H1 (cell line): ENCODE results near the gene DPP3. TPM values are rescaled to one million over a fixed set of nuclear protein-coding genes. Genes with fewer than 3 reads are reported as not detected.
A peak's percentile ranks its signal among the peaks of the same experiment; 100 is the strongest.

Source experiments
- CTCF ChIA-PET: fragments of 300-600 bp; sonication (Branson Sonifier 250); formaldehyde crosslinking; loops from one replicate; lab custom pipeline; 2021; ENCODE audit not compliant: partially characterized antibody; lab: Charles Lee
- POLR2A ChIA-PET: fragments of 300-600 bp; sonication (Branson Sonifier 250); formaldehyde crosslinking; loops from one replicate; lab custom pipeline; 2021; ENCODE audit warnings: inconsistent platforms; ENCODE audit not compliant: partially characterized antibody; lab: Charles Lee
- DNase-seq, 2 experiments: peaks; one replicate each; pipeline versions ENCODE4 v3.0.0 to v3.0.0-alpha.2; 2010 to 2022; ENCODE audit warnings: low spot score in 2 of 2, low read depth in 1 of 2, mixed read lengths in 1 of 2
- FAIRE-seq: peaks from 2 replicates; lab custom pipeline; 2011; peaks lifted over from hg19 to GRCh38; lab: Jason Lieb, UNC
- H2AFZ ChIP-seq: 2 replicates; pipeline ENCODE4 v1.8.1; 2012; ENCODE audit warnings: low read length, inconsistent platforms
- H2AK5ac ChIP-seq: 2 replicates; pipeline ENCODE4 v1.6.1; 2013; ENCODE audit warnings: low read depth, low read length
- H2BK120ac ChIP-seq: replicated peaks from 2 replicates; pipeline ENCODE3; 2013; ENCODE audit warnings: low read depth, low read length, inconsistent platforms
- H2BK12ac ChIP-seq: 2 replicates; pipeline ENCODE4 v1.6.1; 2013; ENCODE audit warnings: low read depth, low read length
- H2BK15ac ChIP-seq: 2 replicates; pipeline ENCODE4 v1.6.1; 2013; ENCODE audit warnings: low read length
- H2BK20ac ChIP-seq: 2 replicates; pipeline ENCODE4 v1.6.1; 2013; ENCODE audit warnings: low read length
- H2BK5ac ChIP-seq: 2 replicates; pipeline ENCODE4 v1.6.1; 2013; ENCODE audit warnings: low read depth, low read length
- H3K14ac ChIP-seq: 2 replicates; pipeline ENCODE4 v1.6.1; 2013; ENCODE audit warnings: inconsistent platforms; ENCODE audit not compliant: insufficient read length
- H3K18ac ChIP-seq: 2 replicates; pipeline ENCODE4 v1.6.1; 2013; ENCODE audit warnings: low read length; ENCODE audit errors: extremely low read depth
- H3K23ac ChIP-seq: 2 replicates; pipeline ENCODE4 v1.6.1; 2013; ENCODE audit warnings: inconsistent platforms; ENCODE audit not compliant: insufficient read length
- H3K23me2 ChIP-seq: 2 replicates; pipeline ENCODE4 v1.6.1; 2013; ENCODE audit warnings: low read depth, low read length
- H3K27ac ChIP-seq: 2 replicates; pipeline ENCODE4 v1.6.1; 2011; ENCODE audit warnings: low read depth, low read length, inconsistent platforms
- H3K27me3 ChIP-seq, 4 experiments: replicated peaks in 1 of 4; 1 replicate in 1 of 4; 2 replicates in 3 of 4; pipeline versions ENCODE4 v1.6.1 to v1.8.1; 2011 to 2013; ENCODE audit warnings: low read length in 3 of 4, mild to moderate bottlenecking in 3 of 4, inconsistent platforms in 2 of 4, mixed read lengths in 2 of 4, moderate library complexity in 1 of 4; ENCODE audit not compliant: control insufficient read depth in 3 of 4, insufficient read depth in 3 of 4; ENCODE audit errors: extremely low read depth in 1 of 4
- H3K36me3 ChIP-seq, 4 experiments: 2 replicates each; pipeline versions ENCODE4 v1.6.1 to v1.8.1; 2011 to 2013; ENCODE audit warnings: mild to moderate bottlenecking in 4 of 4, low read length in 3 of 4, moderate library complexity in 2 of 4, control low read depth in 1 of 4, inconsistent platforms in 1 of 4; ENCODE audit not compliant: insufficient read depth in 4 of 4, control insufficient read depth in 2 of 4
- H3K4ac ChIP-seq: replicated peaks from 2 replicates; pipeline ENCODE3; 2013; ENCODE audit warnings: low read length, low read depth, mixed read lengths, inconsistent platforms; ENCODE audit not compliant: insufficient read length
- H3K4me1 ChIP-seq, 4 experiments: replicated peaks in 1 of 4; 1 replicate in 1 of 4; 2 replicates in 3 of 4; pipeline versions ENCODE4 v1.6.1 to v1.8.1; 2011 to 2013; ENCODE audit warnings: low read length in 3 of 4, inconsistent platforms in 2 of 4, mixed read lengths in 1 of 4; ENCODE audit not compliant: insufficient read depth in 4 of 4, control insufficient read depth in 3 of 4
- H3K4me2 ChIP-seq, 2 experiments: 2 replicates each; pipeline versions ENCODE4 v1.6.1 to v1.8.1; 2011 to 2013; ENCODE audit warnings: low read depth in 2 of 2, low read length in 2 of 2, control low read depth in 1 of 2, inconsistent platforms in 1 of 2, mild to moderate bottlenecking in 1 of 2; ENCODE audit not compliant: insufficient read depth in 1 of 2
- H3K4me3 ChIP-seq, 4 experiments: fragments of 200-600, 300-600 bp in 1 of 4; sonication (generic), shearing (Covaris generic), sonication (Bioruptor Twin) in 1 of 4; 2 replicates each; pipeline versions ENCODE4 v1.5.1 to v1.8.1; 2011 to 2016; ENCODE audit warnings: low read length in 4 of 4, low read depth in 3 of 4, control low read depth in 2 of 4, inconsistent platforms in 2 of 4, mild to moderate bottlenecking in 2 of 4, mixed read lengths in 1 of 4, moderate library complexity in 1 of 4; ENCODE audit not compliant: insufficient read depth in 2 of 4; ENCODE audit errors: extremely low read depth in 1 of 4
- H3K56ac ChIP-seq: replicated peaks from 2 replicates; pipeline ENCODE3; 2013; ENCODE audit warnings: low read depth, mild to moderate bottlenecking, mixed read lengths, low read length, inconsistent platforms; ENCODE audit not compliant: insufficient read length
- H3K79me1 ChIP-seq: 2 replicates; pipeline ENCODE4 v1.6.1; 2013; ENCODE audit warnings: low read depth, low read length, control low read depth
- H3K79me2 ChIP-seq, 2 experiments: 2 replicates each; pipeline versions ENCODE4 v1.6.1 to v1.8.1; 2012 to 2013; ENCODE audit warnings: low read length in 2 of 2, mild to moderate bottlenecking in 2 of 2, inconsistent platforms in 1 of 2; ENCODE audit not compliant: insufficient read depth in 2 of 2, control insufficient read depth in 1 of 2
- H3K9ac ChIP-seq, 4 experiments: replicated peaks in 1 of 4; 1 replicate in 1 of 4; 2 replicates in 3 of 4; pipeline versions ENCODE4 v1.6.1 to v1.8.1; 2011 to 2013; ENCODE audit warnings: low read depth in 3 of 4, low read length in 3 of 4, control low read depth in 2 of 4, mild to moderate bottlenecking in 2 of 4, moderate library complexity in 2 of 4, inconsistent platforms in 1 of 4; ENCODE audit errors: extremely low read depth in 1 of 4
- H3K9me3 ChIP-seq, 2 experiments: 2 replicates each; pipeline versions ENCODE4 v1.6.1 to v1.8.1; 2012 to 2013; ENCODE audit warnings: mild to moderate bottlenecking in 2 of 2, moderate library complexity in 2 of 2, control low read depth in 1 of 2, inconsistent platforms in 1 of 2, low read depth in 1 of 2, low read length in 1 of 2, mixed read lengths in 1 of 2; ENCODE audit not compliant: insufficient read depth in 2 of 2
- H4K20me1 ChIP-seq, 2 experiments: replicated peaks in 1 of 2; 2 replicates each; pipeline versions ENCODE3 to v1.8.1; 2011 to 2013; ENCODE audit warnings: inconsistent platforms in 2 of 2, low read length in 2 of 2, mild to moderate bottlenecking in 1 of 2; ENCODE audit not compliant: insufficient read depth in 2 of 2, control insufficient read depth in 1 of 2
- H4K5ac ChIP-seq: 2 replicates; pipeline ENCODE4 v1.6.1; 2013; ENCODE audit warnings: low read length, low read depth, mixed read lengths, inconsistent platforms; ENCODE audit not compliant: insufficient read length
- H4K8ac ChIP-seq: 2 replicates; pipeline ENCODE4 v1.8.0; 2013; ENCODE audit warnings: mild to moderate bottlenecking, moderate library complexity, low read length, inconsistent platforms; ENCODE audit not compliant: insufficient read depth; ENCODE audit errors: extremely low read depth
- H4K91ac ChIP-seq: replicated peaks from 2 replicates; pipeline ENCODE3; 2013; ENCODE audit warnings: low read length, mixed read lengths, inconsistent platforms; ENCODE audit not compliant: insufficient read length
- GABPA ChIP-seq: IDR thresholded peaks from 2 replicates; pipeline ENCODE4 v1.6.1; 2011; ENCODE audit warnings: mild to moderate bottlenecking, low read length, moderate library complexity, borderline replicate concordance; ENCODE audit not compliant: insufficient read depth
- JUN ChIP-seq: IDR thresholded peaks from 2 replicates; pipeline ENCODE4 v1.6.1; 2011; ENCODE audit warnings: low read depth, mild to moderate bottlenecking, improper control_type of control experiment, low read length
- RAD21 ChIP-seq, 2 experiments: IDR thresholded peaks in 1 of 2; conservative IDR thresholded peaks in 1 of 2; 2 replicates each; pipeline ENCODE4 v1.6.1; 2011; ENCODE audit warnings: low read depth in 2 of 2, low read length in 2 of 2, improper control_type of control experiment in 1 of 2, inconsistent platforms in 1 of 2, mild to moderate bottlenecking in 1 of 2, moderate library complexity in 1 of 2
- RBBP5 ChIP-seq: IDR thresholded peaks from 2 replicates; pipeline ENCODE4 v1.7.1; 2012; ENCODE audit warnings: low read depth, mild to moderate bottlenecking, inconsistent platforms, low read length, moderate library complexity, borderline replicate concordance
- WGBS, 2 experiments: shearing (Covaris generic) in 1 of 2; methylation state at CpG; one replicate each; pipeline versions ENCODE4 v1.1.6 to v1.1.7; 2013 to 2015; ENCODE audit warnings: low lambda C conversion rate in 2 of 2, mixed read lengths in 2 of 2, inconsistent platforms in 1 of 2, low coverage in 1 of 2, missing lambda C conversion rate in 1 of 2; ENCODE audit not compliant: insufficient replicate concordance in 2 of 2, insufficient coverage in 1 of 2, insufficient read length in 1 of 2; ENCODE audit errors: extremely low coverage in 1 of 2, missing lambda C conversion rate in 1 of 2; 5-methylcytosine and 5-hydroxymethylcytosine counted together
- polyA plus RNA-seq, 7 experiments: library from polyadenylated mRNA; depleted of rRNA in 3 of 7; stranded (reverse) in 5 of 7; unstranded in 2 of 7; fragments of >200 nt in 5 of 7; fragments of 200-250 nt in 2 of 7; gene quantifications; 1 replicate in 5 of 7; 2 replicates in 1 of 7; 4 replicates in 1 of 7; pipeline versions ENCODE4 v1.2.1 to v1.2.3, GENCODE V29; 2011 to 2013; ENCODE audit warnings: missing spikeins in 2 of 7, mixed read lengths in 2 of 7
- total RNA-seq: library from RNA; stranded (reverse); fragmentation: NEBNext Ultra II Directional; extraction: Animal tissue kit (Norgen Biotek cat#: 25700); gene quantifications from 2 replicates; pipeline ENCODE4 v1.2.1, GENCODE V29; 2021
- TF ChIP-seq, protein P1 (sequence below): IDR thresholded peaks from 2 replicates; pipeline ENCODE4 v1.6.1; 2011; ENCODE audit warnings: low read depth, mild to moderate bottlenecking, low read length; ENCODE audit not compliant: insufficient read depth
- TF ChIP-seq, protein P2 (sequence below): IDR thresholded peaks from 2 replicates; pipeline ENCODE4 v1.6.1; 2012; ENCODE audit warnings: low read length, inconsistent platforms

Gene DPP3
- total and polyA plus RNA-seq, 2 of the 8 experiments (the other 6 are each of a cell fraction or from before 2014, with no cell fraction given) = 75.1 to 82.7 TPM

DNA sequence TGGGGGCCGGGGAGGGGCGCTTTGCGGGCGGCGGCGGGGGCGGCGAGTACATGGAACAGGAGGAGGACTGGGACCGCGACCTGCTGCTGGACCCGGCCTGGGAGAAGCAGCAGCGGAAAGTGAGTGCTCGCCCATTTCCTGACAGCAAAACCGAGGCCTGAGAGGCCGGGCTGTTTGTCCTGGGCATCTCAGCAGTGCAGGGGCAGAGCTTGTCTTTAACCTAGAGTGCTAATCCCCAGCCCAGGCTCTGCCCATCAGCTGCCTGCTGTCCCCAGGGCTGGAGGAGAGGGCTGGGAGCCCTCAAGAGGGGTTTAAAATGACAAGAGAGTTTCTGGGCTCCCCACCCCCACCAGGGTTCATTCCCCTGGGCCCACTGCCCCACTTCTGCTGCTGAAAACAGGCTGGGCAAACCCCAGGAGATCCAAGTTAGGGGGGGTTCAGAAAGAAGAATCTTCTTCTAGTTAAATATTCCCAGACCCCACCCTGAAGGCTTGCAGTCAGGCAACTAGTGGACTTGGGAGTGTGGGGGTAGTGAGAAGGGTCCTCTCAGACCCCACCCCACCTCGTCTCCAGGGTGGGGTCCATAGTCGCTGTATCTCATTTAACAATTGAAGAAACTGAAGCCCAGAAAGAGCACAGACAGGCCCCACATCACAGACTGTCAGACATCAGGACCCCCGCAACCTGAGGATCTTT, 66.9 kb downstream of the DPP3 start:
- CTCF ChIA-PET = interaction anchor here (0.7 to 2.4 kb wide), 6 partner anchors 15 to 115 kb away, joined by 3 to 6 read pairs (median 4); no protein-coding TSS in a partner anchor

More for the DNA sequence above, 66.9 kb downstream of the DPP3 start:
- Histone ChIP-seq H4K20me1 (peaks cover 0 to 2% of the 10 kb centered on the region in 2 experiments), H2BK12ac (no peak overlapping the region), H3K9me3 (no peaks in the 10 kb centered on the region), H2BK120ac (no peak overlapping the region), H3K18ac (peak overlapping the region; percentile 57), H3K9ac (peak overlapping the region in 1 of 4 experiments; percentile 13; a peak in 3 of 7 replicates), H3K4me2 (peak overlapping the region; percentile 50 to 72), H3K23me2 (peaks cover 3% of the 10 kb centered on the region; the same call in 1 of the 2 replicates), H2BK20ac (no peak overlapping the region), H3K36me3 (0 out of 8 replicates have a peak, but pooled peaks cover 0 to 4% (median 0%) of the 10 kb centered on the region in 4 experiments), H2AK5ac (no peak overlapping the region), H4K8ac (peak overlapping the region; percentile 9; the same call in 1 of the 2 replicates), H3K79me2 (no peaks in the 10 kb centered on the region; a peak in 1 of 4 replicates), H3K79me1 (peaks cover 5% of the 10 kb centered on the region; the same call in 1 of the 2 replicates), H2BK15ac (no peak overlapping the region), H3K4me3 (peak overlapping the region; percentile 71 to 84 (median 79)), H3K23ac (no peak overlapping the region), H2BK5ac (no peak overlapping the region), H2AFZ (no peak overlapping the region), H3K4ac (peak overlapping the region; percentile 22), H4K5ac (no peak overlapping the region), H3K14ac (no peak overlapping the region), H3K56ac (peak overlapping the region; percentile 21), H4K91ac (peak overlapping the region; percentile 38), H3K4me1 (peaks cover 0 to 17% (median 11%) of the 10 kb centered on the region in 4 experiments; a peak in 6 of 7 replicates), H3K27ac (no peak overlapping the region), H3K27me3 (no peaks in the 10 kb centered on the region)
- DNase-seq (peak in 1 of 2 experiments; percentile 75), FAIRE-seq (no peak)
- TF ChIP-seq GABPA (no peak), RBBP5 (0 out of 2 replicates have a peak, but pooled peaks have one; percentile 15), RAD21 (IDR thresholded peaks at IDR 0.05 in 1 of 2, conservative IDR thresholded peaks at IDR 0.05 in 1 of 2; ENCODE audit: low read depth in 2 of 2, low read length in 2 of 2) (no peak), JUN (no peak)
- TF ChIP-seq, protein P1, sequence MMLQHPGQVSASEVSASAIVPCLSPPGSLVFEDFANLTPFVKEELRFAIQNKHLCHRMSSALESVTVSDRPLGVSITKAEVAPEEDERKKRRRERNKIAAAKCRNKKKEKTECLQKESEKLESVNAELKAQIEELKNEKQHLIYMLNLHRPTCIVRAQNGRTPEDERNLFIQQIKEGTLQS = no peak
- TF ChIP-seq, protein P2, sequence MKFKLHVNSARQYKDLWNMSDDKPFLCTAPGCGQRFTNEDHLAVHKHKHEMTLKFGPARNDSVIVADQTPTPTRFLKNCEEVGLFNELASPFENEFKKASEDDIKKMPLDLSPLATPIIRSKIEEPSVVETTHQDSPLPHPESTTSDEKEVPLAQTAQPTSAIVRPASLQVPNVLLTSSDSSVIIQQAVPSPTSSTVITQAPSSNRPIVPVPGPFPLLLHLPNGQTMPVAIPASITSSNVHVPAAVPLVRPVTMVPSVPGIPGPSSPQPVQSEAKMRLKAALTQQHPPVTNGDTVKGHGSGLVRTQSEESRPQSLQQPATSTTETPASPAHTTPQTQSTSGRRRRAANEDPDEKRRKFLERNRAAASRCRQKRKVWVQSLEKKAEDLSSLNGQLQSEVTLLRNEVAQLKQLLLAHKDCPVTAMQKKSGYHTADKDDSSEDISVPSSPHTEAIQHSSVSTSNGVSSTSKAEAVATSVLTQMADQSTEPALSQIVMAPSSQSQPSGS = no peak
- 19% methylated on average over 4 of the region's 18 CpGs; no CpG with 5 or more reads in 1 of the 2 experiments for WGBS, 2 experiments
- POLR2A ChIA-PET = interaction anchor here (0.8 to 7.9 kb wide), 18 partner anchors 9 to 297 kb away, joined by 3 to 54 read pairs (median 7); partner anchors contain the start of genes CTSF, DPP3, NPAS4 and RBM14
